NCI-H1436 (cell line): ENCODE data around the gene MMP25.

Experiments used
- DNase-seq: peaks from one replicate; lab custom pipeline; 2025; lab: John Stamatoyannopoulos, UW

Gene MMP25

DNA sequence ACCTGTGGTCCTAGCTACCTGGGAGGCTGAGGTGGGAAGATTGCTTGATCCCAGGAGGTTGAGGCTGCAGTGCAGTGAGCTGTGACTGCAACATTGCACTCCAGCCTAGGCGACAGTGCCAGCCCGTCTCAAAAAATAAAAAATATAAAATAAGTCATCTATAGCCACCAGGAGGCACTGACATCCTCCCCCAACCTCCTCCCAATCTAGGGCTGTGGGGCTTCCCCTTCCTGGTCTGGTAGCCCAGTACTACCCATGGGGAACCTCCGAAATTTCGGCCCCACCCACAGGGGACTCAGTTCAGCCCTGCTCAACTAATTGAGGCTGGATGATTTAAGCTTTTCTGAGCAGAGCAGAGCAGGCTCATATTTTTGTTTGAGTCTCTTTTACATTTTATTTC is 49.5 kb downstream of the MMP25 start:
- DNase-seq, result no peak

DNA sequence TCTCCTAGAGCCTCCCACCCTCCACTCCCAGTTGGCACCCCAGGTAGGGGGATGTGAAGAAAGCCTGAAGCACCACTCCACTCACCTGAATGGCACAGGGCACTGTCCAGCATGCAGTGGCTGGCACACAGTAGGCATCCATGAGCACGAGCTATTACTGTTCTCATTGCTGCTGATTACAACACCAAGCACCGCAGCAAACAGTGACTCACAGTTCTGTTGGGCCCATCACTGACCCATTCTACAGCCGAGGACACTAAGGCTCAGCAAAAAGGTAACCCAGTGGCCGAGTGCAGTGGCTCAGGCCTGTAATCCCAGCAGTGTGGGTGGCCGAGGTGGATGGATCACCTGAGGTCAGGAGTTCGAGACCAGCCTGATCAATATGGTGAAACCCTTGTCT is 50.0 kb downstream of the MMP25 start:
- no peak for DNase-seq

GRCh38 chr16:3097266-3097665 is 50.9 kb downstream of the MMP25 start:
- DNase-seq, result no peak

DNA sequence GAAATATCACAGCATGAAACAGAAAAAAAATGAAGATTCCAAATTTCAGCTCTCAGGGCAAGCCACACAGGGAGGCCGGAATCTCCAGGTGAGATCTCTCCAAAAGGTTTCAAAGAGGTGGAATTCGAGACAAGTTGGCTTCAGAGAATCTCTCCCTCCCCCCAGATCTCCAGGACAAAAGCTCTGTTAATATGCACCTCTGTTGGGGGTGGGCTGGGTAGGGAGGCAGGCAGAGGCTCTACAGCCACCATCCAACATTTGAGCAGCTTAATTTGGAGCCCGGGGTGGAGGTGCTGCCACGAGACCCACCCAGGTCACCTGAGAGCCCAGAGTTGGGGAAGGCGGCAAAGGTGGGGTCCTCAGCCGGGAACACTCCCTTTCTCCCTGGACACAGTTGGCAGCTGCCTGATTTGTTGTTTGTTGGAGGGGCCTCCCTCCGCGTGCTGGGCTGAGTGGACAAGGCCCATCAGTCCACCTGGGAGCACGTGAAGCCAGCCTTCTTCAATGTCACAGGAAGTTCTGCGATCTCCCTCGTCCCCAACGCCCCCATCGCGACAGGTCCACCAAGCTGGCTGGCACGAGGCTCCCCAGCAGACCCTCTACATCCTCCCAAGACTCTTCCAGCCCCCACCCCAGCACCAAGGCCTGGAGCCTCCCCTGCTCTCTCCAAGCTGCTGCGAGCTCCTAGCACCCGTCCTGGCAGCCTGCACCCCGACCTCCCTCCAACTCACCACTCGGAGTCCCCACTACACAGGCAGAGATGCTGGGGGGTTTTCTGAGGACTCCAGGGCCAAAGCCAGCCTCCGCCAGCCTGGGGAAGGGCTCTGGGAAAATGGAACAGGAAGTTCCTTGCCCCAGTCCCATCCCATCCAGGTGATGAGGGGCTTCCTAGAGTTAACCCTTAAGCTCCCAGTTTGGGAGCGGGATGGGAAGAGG is 52.4 kb downstream of the MMP25 start, which contains the start of gene ZSCAN10:
Gene ZSCAN10, minus strand, starts transcription at position 836 of the 936 bp plus-strand sequence. CDS start 6,357 bp downstream, outside the sequence.
- no peak for DNase-seq

- no peak for DNase-seq
These were observed 53.0 kb downstream of the MMP25 start for GRCh38 chr16:3099395-3099731.

DNA sequence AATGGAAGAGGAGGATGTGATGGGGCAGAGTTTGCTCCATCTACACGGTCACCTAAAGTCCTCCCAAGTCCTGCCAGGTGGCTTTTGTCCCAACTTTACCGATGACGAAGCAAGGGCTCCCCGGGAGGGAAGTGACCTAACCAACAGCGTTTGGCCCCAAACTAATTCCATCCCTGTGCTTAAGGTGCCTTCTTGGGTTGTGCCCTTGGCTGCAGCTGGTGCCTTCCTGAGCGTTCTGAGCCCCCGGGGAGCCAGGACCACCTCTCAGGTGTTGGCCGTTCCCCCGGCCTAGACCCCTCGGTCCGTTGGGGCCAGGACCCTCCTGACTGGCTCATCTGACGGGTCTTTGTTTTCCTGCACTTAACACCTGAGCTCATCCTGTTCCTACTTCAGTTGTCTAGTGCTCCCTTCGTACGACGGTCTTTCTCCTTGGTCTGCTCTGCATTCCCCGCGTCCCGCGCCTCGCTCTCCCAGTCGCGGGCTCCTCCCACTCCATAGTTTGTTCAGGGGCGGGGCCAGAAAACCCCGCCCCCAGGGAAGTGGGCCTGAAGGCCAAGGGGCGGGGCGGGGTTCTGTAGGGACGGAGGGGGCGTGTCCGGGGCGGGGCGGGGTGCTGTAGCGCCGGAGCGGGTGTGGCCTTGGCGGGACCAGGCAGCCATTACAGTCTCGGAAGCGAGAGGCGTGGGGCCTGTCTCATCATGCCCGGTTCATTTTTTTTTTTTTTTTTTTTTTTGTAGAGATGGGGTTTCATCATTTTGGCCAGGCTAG is 53.6 kb downstream of the MMP25 start:
- peak; percentile 95 for DNase-seq

GRCh38 chr16:3101018-3101840 is 54.9 kb downstream of the MMP25 start:
- no peak for DNase-seq

DNA sequence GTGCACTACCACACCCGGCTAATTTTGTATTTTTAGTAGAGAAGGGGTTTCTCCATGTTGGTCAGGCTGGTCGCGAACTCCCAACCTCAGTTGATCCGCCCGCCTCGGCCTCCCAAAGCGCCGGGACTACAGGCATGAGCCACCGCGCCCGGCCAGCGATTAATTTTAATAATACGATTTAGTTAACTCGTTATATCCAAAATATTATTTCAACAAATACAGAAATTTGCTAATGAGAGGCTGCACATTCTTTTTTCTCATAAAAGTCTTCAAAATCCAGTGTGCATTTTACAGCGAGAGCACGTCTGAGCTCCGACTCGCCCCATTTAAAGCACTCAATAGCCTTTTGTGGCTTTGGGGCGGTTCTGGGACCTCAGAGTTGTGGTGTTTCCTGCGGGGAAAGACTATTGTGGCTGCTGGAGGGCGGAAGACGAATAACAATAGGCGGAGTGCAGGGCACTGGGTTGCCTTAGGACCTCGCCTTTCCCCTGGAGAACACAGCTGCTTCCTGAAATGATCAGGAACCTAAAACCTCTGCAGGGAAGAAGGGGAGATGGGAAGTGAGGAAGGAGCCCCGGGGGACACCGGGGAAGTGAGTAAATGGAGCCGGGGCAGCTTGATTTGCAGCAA is 55.6 kb downstream of the MMP25 start:
- no peak for DNase-seq

GRCh38 chr16:3106205-3106928 is 60.0 kb downstream of the MMP25 start:
- DNase-seq, result peak; percentile 89
